IPS-NIHi11 (cell line): ENCODE results near the gene ZNF469.

ENCODE experiments used
- DNase-seq: peaks from one replicate; pipeline ENCODE4 v3.0.0; 2012; ENCODE audit warnings: mixed read lengths, low spot score

Gene ZNF469

DNA sequence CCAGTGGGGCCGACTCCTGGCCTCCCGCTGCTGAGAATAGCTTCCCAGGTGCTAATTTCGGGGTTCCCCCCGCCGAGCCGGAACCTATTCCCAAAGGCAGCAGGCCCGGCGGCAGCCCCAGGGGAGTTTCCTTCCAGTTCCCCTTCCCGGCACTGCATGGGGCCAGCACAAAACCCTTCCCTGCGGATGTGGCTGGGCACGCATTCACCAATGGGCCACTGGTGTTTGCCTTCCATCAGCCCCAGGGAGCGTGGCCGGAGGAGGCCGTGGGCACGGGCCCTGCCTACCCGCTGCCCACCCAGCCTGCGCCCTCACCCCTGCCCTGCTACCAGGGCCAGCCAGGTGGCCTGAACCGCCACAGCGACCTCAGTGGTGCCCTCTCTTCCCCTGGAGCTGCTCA is 45.4 kb downstream of the ZNF469 start:
- DNase-seq: no peak

DNA sequence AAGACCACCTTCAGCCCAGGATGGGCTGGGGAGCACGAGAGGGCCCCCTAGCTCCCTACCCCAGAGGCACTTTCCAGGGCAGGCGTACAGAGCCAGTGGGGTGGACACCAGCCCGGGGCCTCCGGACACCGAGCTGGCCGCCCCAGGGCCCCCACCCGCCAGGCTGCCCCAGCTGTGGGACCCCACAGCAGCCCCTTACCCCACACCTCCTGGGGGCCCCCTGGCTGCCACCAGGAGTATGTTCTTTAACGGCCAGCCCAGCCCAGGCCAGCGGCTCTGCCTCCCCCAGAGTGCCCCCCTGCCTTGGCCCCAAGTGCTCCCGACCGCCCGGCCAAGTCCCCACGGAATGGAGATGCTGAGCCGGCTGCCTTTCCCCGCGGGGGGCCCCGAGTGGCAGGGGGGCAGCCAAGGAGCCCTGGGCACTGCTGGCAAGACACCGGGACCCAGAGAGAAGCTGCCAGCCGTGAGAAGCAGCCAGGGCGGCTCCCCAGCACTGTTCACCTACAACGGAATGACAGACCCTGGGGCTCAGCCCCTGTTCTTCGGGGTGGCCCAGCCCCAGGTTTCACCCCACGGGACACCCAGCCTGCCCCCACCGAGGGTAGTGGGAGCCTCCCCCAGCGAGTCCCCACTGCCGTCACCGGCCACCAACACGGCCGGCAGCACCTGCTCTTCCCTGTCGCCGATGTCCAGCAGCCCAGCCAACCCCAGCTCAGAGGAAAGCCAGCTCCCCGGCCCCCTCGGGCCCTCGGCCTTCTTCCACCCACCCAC is 46.0 kb downstream of the ZNF469 start:
- no peak for DNase-seq

DNA sequence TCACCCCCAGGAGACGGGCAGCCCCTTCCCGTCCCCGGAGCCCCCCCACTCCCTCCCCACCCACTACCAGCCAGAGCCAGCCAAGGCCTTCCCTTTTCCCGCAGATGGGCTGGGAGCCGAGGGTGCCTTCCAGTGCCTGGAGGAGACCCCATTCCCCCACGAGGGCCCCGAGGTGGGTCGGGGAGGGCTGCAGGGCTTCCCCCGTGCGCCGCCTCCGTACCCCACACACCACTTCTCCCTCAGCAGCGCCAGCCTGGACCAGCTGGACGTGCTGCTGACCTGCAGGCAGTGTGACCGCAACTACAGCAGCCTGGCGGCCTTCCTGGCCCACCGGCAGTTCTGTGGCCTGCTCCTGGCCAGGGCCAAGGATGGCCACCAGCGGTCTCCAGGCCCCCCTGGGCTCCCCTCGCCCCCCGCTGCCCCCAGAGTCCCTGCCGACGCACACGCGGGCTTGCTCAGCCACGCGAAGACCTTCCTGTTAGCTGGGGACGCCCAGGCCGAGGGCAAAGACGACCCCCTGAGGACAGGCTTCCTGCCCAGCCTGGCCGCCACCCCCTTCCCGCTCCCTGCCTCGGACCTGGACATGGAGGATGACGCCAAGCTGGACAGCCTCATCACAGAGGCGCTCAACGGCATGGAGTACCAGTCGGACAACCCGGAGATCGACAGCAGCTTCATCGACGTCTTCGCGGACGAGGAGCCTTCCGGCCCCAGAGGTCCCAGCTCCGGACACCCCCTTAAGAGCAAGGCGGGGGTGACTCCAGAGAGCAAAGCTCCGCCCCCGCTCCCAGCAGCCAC is 46.8 kb downstream of the ZNF469 start:
- no peak for DNase-seq

DNA sequence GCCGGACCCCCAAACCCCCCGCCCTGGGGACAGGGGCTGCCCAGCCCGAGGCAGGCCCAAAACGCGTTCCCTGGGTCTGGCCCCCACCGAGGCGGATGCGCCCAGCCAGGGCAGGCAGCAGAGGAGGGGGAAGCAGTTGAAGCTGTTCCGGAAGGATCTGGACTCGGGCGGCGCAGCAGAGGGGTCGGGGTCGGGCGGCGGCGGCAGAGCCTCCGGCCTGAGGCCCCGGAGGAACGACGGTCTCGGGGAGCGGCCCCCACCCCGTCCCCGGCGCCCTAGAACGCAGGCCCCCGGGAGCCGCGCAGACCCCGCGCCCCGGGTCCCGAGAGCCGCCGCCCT is 47.4 kb downstream of the ZNF469 start:
- DNase-seq: peak; percentile 69

DNA sequence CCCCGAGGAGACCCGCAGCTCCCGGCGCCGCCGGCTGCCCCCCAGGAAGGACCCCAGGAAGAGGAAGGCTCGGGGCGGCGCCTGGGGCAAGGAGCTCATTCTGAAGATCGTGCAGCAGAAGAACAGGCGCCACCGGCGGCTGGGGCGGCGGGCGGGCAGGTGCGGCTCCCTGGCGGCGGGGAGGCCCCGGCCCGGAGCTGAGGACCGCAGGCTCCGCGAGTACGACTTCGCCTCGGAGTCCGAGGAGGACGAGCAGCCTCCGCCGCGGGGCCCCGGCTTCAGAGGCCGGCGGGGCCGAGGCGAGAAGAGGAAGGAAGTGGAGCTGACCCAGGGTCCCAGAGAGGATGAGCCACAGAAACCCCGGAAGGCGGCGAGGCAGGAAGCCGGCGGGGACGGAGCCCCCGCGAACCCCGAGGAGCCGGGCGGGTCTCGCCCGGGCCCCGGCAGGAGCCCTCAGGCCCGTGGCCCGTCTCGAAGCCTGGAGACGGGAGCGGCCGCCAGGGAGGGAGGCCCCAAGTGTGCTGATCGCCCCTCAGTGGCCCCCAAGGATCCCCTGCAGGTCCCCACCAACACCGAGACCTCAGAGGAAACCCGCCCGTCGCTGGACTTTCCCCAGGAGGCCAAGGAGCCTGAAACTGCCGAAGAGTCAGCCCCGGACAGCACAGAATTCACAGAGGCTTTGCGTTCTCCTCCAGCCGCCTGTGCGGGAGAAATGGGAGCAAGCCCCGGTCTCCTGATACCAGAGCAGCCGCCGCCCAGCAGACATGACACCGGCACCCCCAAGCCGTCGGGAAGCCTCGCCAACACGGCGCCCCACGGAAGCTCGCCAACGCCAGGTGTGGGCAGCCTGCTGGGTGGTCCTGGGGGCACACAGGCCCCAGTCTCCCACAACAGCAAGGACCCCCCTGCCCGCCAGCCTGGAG is 48.0 kb downstream of the ZNF469 start:
- peak; percentile 80 for DNase-seq

DNA sequence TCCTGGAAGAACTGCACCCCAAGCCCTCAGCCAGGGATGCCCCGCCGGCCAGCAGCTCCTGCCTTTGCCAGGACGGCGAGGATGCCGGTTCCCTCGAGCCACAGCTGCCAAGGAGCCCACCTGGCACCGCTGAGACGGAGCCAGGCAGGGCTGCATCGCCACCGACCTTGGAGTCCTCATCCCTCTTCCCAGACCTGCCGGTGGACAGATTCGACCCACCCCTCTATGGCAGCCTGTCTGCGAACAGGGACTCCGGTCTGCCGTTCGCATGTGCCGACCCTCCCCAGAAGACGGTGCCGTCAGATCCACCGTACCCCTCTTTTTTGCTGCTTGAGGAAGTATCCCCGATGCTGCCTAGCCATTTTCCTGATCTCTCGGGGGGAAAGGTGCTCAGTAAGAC is 48.9 kb downstream of the ZNF469 start:
- no peak for DNase-seq

DNA sequence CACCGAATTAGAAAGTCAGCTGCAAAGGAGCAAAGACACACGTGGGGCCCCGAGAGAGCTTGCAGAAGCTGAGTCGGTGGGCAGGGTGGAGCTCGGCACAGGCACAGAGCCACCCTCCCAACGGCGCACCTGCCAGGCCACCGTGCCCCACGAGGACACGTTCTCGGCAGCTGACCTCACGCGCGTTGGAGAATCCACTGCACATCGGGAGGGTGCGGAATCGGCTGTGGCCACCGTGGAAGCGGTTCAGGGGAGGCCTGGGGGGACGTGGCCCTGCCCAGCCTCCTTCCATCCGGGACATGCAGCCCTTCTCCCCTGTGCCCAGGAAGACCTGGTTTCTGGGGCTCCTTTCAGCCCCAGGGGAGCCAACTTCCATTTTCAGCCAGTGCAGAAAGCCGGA is 49.4 kb downstream of the ZNF469 start:
- DNase-seq: no peak
